Measurements from ENCODE around the gene OR13F1. TPM values are rescaled to one million over a fixed set of nuclear protein-coding genes. Genes with fewer than 3 reads are reported as not detected.

OR13F1 gene
- total RNA-seq, 2 donors from 2014 or later: not detected

DNA sequence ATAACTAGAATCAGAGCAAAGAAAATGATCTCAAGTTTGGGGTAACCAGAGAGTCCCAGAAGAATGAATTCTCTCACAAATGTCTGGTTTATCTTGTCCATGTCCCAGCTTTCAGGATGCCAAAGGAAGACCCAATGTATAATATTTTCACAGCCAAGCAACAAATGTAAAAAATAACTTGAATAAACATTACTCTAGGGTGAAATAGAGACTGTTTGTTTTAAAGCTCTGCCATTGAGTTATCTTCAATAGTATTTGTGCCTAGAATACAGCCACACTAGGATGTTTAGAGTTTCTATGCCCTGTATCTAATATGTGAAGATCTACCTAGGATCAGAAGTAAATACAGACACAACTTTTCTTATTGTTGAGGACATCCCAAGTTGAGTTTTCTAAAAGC is 23.0 kb downstream of the OR13F1 start, which contains the start of gene OR13C4:
TSS of gene OR13C4 (minus strand) at position 101 of the 400 bp plus-strand sequence. CDS start at position 101, 0 bp downstream.
- Histone ChIP-seq H3K27ac (no peak within 1 kb of the TSS), H3K9me3 (no peaks in the 10 kb centered on the region), H3K4me1 (no peaks in the 10 kb centered on the region), H3K27me3 (no peaks in the 10 kb centered on the region), H3K4me3 (no peak within 1 kb of the TSS), H3K36me3 (replicated peaks in 1 of 2; ENCODE audit: insufficient read depth in 1 of 2, low read depth in 2 of 2) (no peaks in the 10 kb centered on the region)
- no peak for TF ChIP-seq POLR2A (IDR thresholded peaks at IDR 0.05)
- TF ChIP-seq, protein P1, sequence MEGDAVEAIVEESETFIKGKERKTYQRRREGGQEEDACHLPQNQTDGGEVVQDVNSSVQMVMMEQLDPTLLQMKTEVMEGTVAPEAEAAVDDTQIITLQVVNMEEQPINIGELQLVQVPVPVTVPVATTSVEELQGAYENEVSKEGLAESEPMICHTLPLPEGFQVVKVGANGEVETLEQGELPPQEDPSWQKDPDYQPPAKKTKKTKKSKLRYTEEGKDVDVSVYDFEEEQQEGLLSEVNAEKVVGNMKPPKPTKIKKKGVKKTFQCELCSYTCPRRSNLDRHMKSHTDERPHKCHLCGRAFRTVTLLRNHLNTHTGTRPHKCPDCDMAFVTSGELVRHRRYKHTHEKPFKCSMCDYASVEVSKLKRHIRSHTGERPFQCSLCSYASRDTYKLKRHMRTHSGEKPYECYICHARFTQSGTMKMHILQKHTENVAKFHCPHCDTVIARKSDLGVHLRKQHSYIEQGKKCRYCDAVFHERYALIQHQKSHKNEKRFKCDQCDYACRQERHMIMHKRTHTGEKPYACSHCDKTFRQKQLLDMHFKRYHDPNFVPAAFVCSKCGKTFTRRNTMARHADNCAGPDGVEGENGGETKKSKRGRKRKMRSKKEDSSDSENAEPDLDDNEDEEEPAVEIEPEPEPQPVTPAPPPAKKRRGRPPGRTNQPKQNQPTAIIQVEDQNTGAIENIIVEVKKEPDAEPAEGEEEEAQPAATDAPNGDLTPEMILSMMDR (IDR thresholded peaks at IDR 0.05): no peak
- ATAC-seq (no peak), DNase-seq (no peak)
- intact Hi-C loops (cut with DNase I): no loop called here

DNA sequence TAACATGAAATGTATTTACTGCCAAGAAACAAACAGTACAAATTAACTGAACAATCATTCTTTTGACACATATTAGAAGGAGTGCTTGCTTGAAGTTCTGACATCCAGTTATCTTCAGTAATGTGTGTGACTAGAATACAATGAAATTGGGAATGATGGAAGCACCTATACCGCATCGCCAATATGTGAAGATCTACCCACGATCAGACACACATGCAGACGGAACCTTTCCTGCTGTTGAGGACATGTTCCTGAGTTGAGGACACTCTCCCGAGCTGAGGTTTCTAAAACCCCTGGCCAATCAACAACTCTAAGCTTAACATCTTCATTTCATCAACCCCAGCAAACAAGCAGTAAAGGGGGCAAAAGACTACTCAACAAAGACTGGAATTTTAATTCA is 32.7 kb downstream of the OR13F1 start, which contains the start of gene OR13C3:
TSS of gene OR13C3 (minus strand) at position 101 of the 400 bp plus-strand sequence. CDS start 133 bp downstream, outside the sequence.
- TF ChIP-seq POLR2A (IDR thresholded peaks at IDR 0.05): no peak
- TF ChIP-seq, protein P1 (IDR thresholded peaks at IDR 0.05): no peak
- ATAC-seq: no peak
- Histone ChIP-seq H3K4me3 (no peak within 1 kb of the TSS), H3K4me1 (no peaks in the 10 kb centered on the region), H3K27ac (no peak within 1 kb of the TSS), H3K9me3 (no peaks in the 10 kb centered on the region), H3K36me3 (replicated peaks in 1 of 2; ENCODE audit: insufficient read depth in 1 of 2, low read depth in 2 of 2) (no peaks in the 10 kb centered on the region), H3K27me3 (no peaks in the 10 kb centered on the region)
- intact Hi-C loops (cut with DNase I): no loop called here
- DNase-seq: no peak
- WGBS, 2 donors: 86 to 91% methylated on average over 5 of the region's 5 CpGs

DNA sequence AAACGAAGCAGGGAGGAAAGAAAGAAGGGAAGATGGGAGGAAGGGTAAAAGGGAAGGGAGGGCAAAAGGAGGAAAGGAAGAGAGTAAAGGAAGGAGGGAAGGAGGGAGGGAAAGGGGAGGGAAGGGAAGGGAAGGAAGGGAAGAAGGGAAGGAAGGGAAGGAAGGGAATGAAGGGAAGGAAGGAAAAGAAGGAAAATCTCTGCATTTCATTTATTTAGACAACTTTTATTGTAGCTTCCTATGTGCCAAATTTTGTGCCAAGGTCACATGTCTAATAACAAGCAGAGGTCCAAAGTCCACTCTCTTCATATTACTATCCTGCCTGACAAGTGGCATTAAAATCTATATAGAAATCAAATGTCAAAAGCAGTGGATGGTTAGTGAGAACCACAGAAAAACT is 35.2 kb downstream of the OR13F1 start:
- Histone ChIP-seq H3K27me3 (no peaks in the 10 kb centered on the region), H3K9me3 (no peaks in the 10 kb centered on the region), H3K4me1 (no peaks in the 10 kb centered on the region), H3K27ac (no peak overlapping the region), H3K36me3 (replicated peaks in 1 of 2; ENCODE audit: insufficient read depth in 1 of 2, low read depth in 2 of 2) (no peaks in the 10 kb centered on the region), H3K4me3 (no peak overlapping the region)
- intact Hi-C loops (cut with DNase I): no loop called here
- TF ChIP-seq, protein P1 (IDR thresholded peaks at IDR 0.05): no peak
- TF ChIP-seq POLR2A (IDR thresholded peaks at IDR 0.05): no peak
- whole genome bisulfite sequencing, 2 donors: 44 to 69% methylated on average over 1 of the region's 1 CpG
- DNase-seq (no peak), ATAC-seq (no peak)

DNA sequence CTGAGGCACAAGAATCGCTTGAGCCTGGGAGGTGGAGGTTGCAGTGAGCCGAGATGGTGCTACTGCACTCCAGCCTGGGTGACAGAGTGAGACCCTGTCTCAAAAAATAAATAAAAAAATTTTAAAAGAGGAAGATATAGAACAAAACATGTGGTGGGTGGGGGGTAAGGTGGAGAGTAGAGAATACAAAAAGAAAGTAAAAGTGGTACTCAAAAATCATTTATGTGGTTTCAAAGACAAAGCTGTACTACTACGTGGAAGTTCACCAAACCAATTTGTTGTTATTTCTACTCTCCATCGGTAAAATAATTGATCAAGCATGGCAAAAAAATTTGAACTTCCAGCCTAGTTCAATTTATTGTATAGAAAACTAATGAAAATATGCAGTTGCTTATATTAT is 40.6 kb downstream of the OR13F1 start:
- intact Hi-C loops (cut with DNase I): no loop called here
- no peak for TF ChIP-seq POLR2A (IDR thresholded peaks at IDR 0.05)
- TF ChIP-seq, protein P1 (IDR thresholded peaks at IDR 0.05): no peak
- no peak for DNase-seq
- H3K36me3 ChIP-seq (replicated peaks in 1 of 2; ENCODE audit: insufficient read depth in 1 of 2, low read depth in 2 of 2): no peaks in the 10 kb centered on the region
- H3K9me3 ChIP-seq: no peaks in the 10 kb centered on the region
- no peaks in the 10 kb centered on the region for H3K4me1 ChIP-seq
- H3K27me3 ChIP-seq: no peaks in the 10 kb centered on the region
- no peak for ATAC-seq
- no peak overlapping the region for H3K4me3 ChIP-seq
- H3K27ac ChIP-seq: no peak overlapping the region
- WGBS, 2 donors: 81 to 85% methylated on average over 4 of the region's 4 CpGs

DNA sequence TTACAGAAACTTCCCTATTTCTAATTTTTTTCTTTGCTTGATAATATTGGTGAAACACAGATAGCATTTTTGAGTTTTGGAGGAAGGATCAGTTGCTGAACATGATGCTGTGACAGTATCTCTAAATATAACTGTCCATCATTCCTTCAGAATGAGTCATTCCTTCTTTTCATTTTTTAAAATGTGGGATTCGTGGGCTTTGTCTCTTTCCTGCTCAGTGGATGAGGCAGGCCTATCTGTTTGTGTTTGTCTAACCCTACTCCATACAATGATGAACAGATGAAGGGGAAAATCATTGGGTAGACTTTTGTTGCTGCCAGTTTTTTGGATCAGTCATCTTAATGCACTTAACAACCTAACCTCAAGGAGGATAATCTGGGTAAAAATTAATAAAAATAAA is 49.2 kb downstream of the OR13F1 start:
- H3K4me1 ChIP-seq: no peaks in the 10 kb centered on the region
- 30 to 31% methylated on average over 1 of the region's 1 CpG for WGBS, 2 donors
- intact Hi-C loops (cut with DNase I): no loop called here
- no peaks in the 10 kb centered on the region for H3K27me3 ChIP-seq
- no peak overlapping the region for H3K27ac ChIP-seq
- DNase-seq (no peak), ATAC-seq (no peak)
- no peak overlapping the region for H3K4me3 ChIP-seq
- no peak for TF ChIP-seq POLR2A (IDR thresholded peaks at IDR 0.05)
- TF ChIP-seq, protein P1 (IDR thresholded peaks at IDR 0.05): no peak
- H3K36me3 ChIP-seq (replicated peaks in 1 of 2; ENCODE audit: insufficient read depth in 1 of 2, low read depth in 2 of 2): no peaks in the 10 kb centered on the region
- no peaks in the 10 kb centered on the region for H3K9me3 ChIP-seq
